Erythroblast (primary cell): Measurements from ENCODE around the gene ZMIZ1.

Experiments
- GATA1 ChIP-seq: IDR thresholded peaks from 2 replicates; pipeline ENCODE4 v1.6.1; 2011; ENCODE audit warnings: low read depth, mild to moderate bottlenecking, control low read depth, low read length, moderate library complexity
- POLR2A ChIP-seq: IDR thresholded peaks from 2 replicates; pipeline ENCODE4 v1.6.1; 2011; ENCODE audit warnings: mild to moderate bottlenecking, low read length

GRCh38 chr10:79314761-79315601 is 246.2 kb downstream of the ZMIZ1 start:
- TF ChIP-seq POLR2A (no peak), GATA1 (no peak)
